Neuronal stem cell (in vitro differentiated cells): ENCODE measurements around the gene HDAC4.
A peak's percentile ranks its signal among the peaks of the same experiment; 100 is the strongest.

Experiments
- DNase-seq: peaks from one replicate; pipeline ENCODE4 v3.0.0-alpha.2; 2013; ENCODE audit warnings: low spot score
- H2AFZ ChIP-seq: one replicate; pipeline ENCODE4 v1.6.1; 2013; ENCODE audit warnings: mild to moderate bottlenecking, low read length, inconsistent platforms
- H2AK5ac ChIP-seq: 2 replicates; pipeline ENCODE4 v1.6.1; 2013; ENCODE audit warnings: low read depth, mild to moderate bottlenecking, inconsistent platforms, low read length, moderate library complexity, mixed read lengths
- H2BK120ac ChIP-seq: 2 replicates; pipeline ENCODE4 v1.6.1; 2013; ENCODE audit warnings: low read depth, mild to moderate bottlenecking, inconsistent platforms, low read length, moderate library complexity, mixed read lengths
- H2BK12ac ChIP-seq: one replicate; pipeline ENCODE4 v1.6.1; 2013; ENCODE audit warnings: low read length, inconsistent platforms
- H2BK15ac ChIP-seq: 2 replicates; pipeline ENCODE4 v1.6.1; 2013; ENCODE audit warnings: mild to moderate bottlenecking, low read length, inconsistent platforms, mixed read lengths
- H2BK5ac ChIP-seq: one replicate; pipeline ENCODE4 v1.6.1; 2013; ENCODE audit warnings: inconsistent platforms, mild to moderate bottlenecking, low read length, moderate library complexity
- H3K14ac ChIP-seq: one replicate; pipeline ENCODE4 v1.6.1; 2013; ENCODE audit warnings: low read length, inconsistent platforms
- H3K18ac ChIP-seq: 2 replicates; pipeline ENCODE4 v1.6.1; 2013; ENCODE audit warnings: low read length, inconsistent platforms
- H3K23ac ChIP-seq: 2 replicates; pipeline ENCODE4 v1.6.1; 2013; ENCODE audit warnings: low read depth, mild to moderate bottlenecking, mixed read lengths, low read length, inconsistent platforms; ENCODE audit not compliant: poor library complexity
- H3K27ac ChIP-seq: replicated peaks from 3 replicates; pipeline ENCODE4 v1.5.1; 2013; ENCODE audit warnings: low read length, inconsistent platforms
- H3K27me3 ChIP-seq, 3 experiments: 2 replicates each; pipeline ENCODE4 v1.6.1; 2013; ENCODE audit warnings: low read length in 3 of 3, mild to moderate bottlenecking in 2 of 3, inconsistent platforms in 1 of 3, low read depth in 1 of 3, mixed read lengths in 1 of 3, moderate library complexity in 1 of 3; ENCODE audit not compliant: control insufficient read depth in 3 of 3, insufficient read depth in 3 of 3
- H3K36me3 ChIP-seq, 2 donors: replicated peaks in 1 of 2; 2 replicates each; pipeline ENCODE4 v1.6.1; 2013; ENCODE audit warnings: low read length in 2 of 2; ENCODE audit not compliant: control insufficient read depth in 2 of 2, insufficient read depth in 2 of 2
- H3K4ac ChIP-seq: 2 replicates; pipeline ENCODE4 v1.6.1; 2013; ENCODE audit warnings: inconsistent platforms, mild to moderate bottlenecking, low read length, moderate library complexity
- H3K4me1 ChIP-seq, 2 donors: 1 replicate in 1 of 2; 2 replicates in 1 of 2; pipeline ENCODE4 v1.6.1; 2013; ENCODE audit warnings: low read length in 2 of 2, low read depth in 1 of 2; ENCODE audit not compliant: control insufficient read depth in 2 of 2, insufficient read depth in 1 of 2
- H3K4me2 ChIP-seq: one replicate; pipeline ENCODE4 v1.6.1; 2013; ENCODE audit warnings: mild to moderate bottlenecking, low read length, inconsistent platforms; ENCODE audit not compliant: insufficient read depth, poor library complexity, severe bottlenecking
- H3K4me3 ChIP-seq, 2 donors: 2 replicates each; pipeline ENCODE4 v1.5.1; 2013; ENCODE audit warnings: low read length in 2 of 2, mild to moderate bottlenecking in 2 of 2, inconsistent platforms in 1 of 2, moderate library complexity in 1 of 2
- H3K79me1 ChIP-seq: one replicate; pipeline ENCODE4 v1.6.1; 2013; ENCODE audit warnings: low read depth, mild to moderate bottlenecking, inconsistent platforms, low read length, moderate library complexity
- H3K9ac ChIP-seq: one replicate; pipeline ENCODE4 v1.6.1; 2013; ENCODE audit warnings: mild to moderate bottlenecking, low read depth, low read length, inconsistent platforms; ENCODE audit not compliant: poor library complexity
- H3K9me3 ChIP-seq, 2 donors: replicated peaks in 1 of 2; 2 replicates each; pipeline versions ENCODE3 to v1.6.1; 2013; ENCODE audit warnings: low read length in 2 of 2, mild to moderate bottlenecking in 2 of 2, inconsistent platforms in 1 of 2, low read depth in 1 of 2, mixed read lengths in 1 of 2, moderate library complexity in 1 of 2; ENCODE audit not compliant: control insufficient read depth in 2 of 2, insufficient read depth in 1 of 2
- H4K8ac ChIP-seq: one replicate; pipeline ENCODE4 v1.6.1; 2013; ENCODE audit warnings: low read depth, mild to moderate bottlenecking, inconsistent platforms, low read length, moderate library complexity
- H4K91ac ChIP-seq: one replicate; pipeline ENCODE4 v1.6.1; 2013; ENCODE audit warnings: low read length, low read depth, mild to moderate bottlenecking, inconsistent platforms; ENCODE audit not compliant: poor library complexity
- WGBS, 2 donors: extraction: QIAGEN DNeasy Blood & Tissue Kit; methylation state at CpG; one replicate each; pipeline ENCODE4 v1.1.7; 2013; ENCODE audit warnings: missing lambda C conversion rate in 2 of 2, mixed read lengths in 1 of 2; ENCODE audit not compliant: insufficient read length in 2 of 2, insufficient replicate concordance in 1 of 2; ENCODE audit errors: extremely low coverage in 2 of 2; 5-methylcytosine and 5-hydroxymethylcytosine counted together

HDAC4 gene

GRCh38 chr2:239391286-239392071 lies 9.3 kb downstream of the HDAC4 start:
- peaks cover 26% of the 10 kb centered on the region for H3K79me1 ChIP-seq
- no peak overlapping the region for H3K4me2 ChIP-seq
- no peak overlapping the region for H4K8ac ChIP-seq
- no CpG with 5 or more reads among the region's 24 CpGs for whole genome bisulfite sequencing, 2 donors
- no peak overlapping the region for H4K91ac ChIP-seq
- H3K4me3 ChIP-seq: no peak overlapping the region
- no peak overlapping the region for H3K9ac ChIP-seq
- no peak overlapping the region for H2BK12ac ChIP-seq
- H3K9me3 ChIP-seq: peaks cover 1 to 11% of the 10 kb centered on the region in 2 donors
- peaks cover 0 to 13% of the 10 kb centered on the region in 2 donors for H3K4me1 ChIP-seq
- H2BK5ac ChIP-seq: no peak overlapping the region
- H3K36me3 ChIP-seq: peaks cover 6 to 18% of the 10 kb centered on the region in 2 donors
- H2AFZ ChIP-seq: no peak overlapping the region
- DNase-seq: no peak
- no peak overlapping the region for H3K14ac ChIP-seq
- peak overlapping the region; percentile 4 for H3K23ac ChIP-seq
- H3K27ac ChIP-seq: no peak overlapping the region
- no peak overlapping the region for H2AK5ac ChIP-seq
- no peak overlapping the region for H2BK120ac ChIP-seq
- H3K4ac ChIP-seq: no peak overlapping the region
- H3K27me3 ChIP-seq: no peaks in the 10 kb centered on the region
- H3K18ac ChIP-seq: peak overlapping the region; percentile 65
- H2BK15ac ChIP-seq: no peak overlapping the region

- H3K4me3 ChIP-seq: no peak overlapping the region
- H2BK12ac ChIP-seq: no peak overlapping the region
- no peak overlapping the region for H4K91ac ChIP-seq
- H2AK5ac ChIP-seq: no peak overlapping the region
- WGBS, 2 donors: no CpG with 5 or more reads among the region's 26 CpGs
- DNase-seq: no peak
- H3K27me3 ChIP-seq: no peaks in the 10 kb centered on the region
- H2AFZ ChIP-seq: no peak overlapping the region
- H3K79me1 ChIP-seq: peaks cover 26% of the 10 kb centered on the region
- H3K18ac ChIP-seq: peak overlapping the region; percentile 65
- H2BK120ac ChIP-seq: no peak overlapping the region
- peaks cover 1 to 11% of the 10 kb centered on the region in 2 donors for H3K9me3 ChIP-seq
- peak overlapping the region; percentile 40 for H3K4ac ChIP-seq
- H3K36me3 ChIP-seq: peaks cover 6 to 18% of the 10 kb centered on the region in 2 donors
- peak overlapping the region; percentile 27 for H3K23ac ChIP-seq
- no peak overlapping the region for H2BK15ac ChIP-seq
- peaks cover 0 to 13% of the 10 kb centered on the region in 2 donors for H3K4me1 ChIP-seq
- H4K8ac ChIP-seq: no peak overlapping the region
- no peak overlapping the region for H3K4me2 ChIP-seq
- H2BK5ac ChIP-seq: no peak overlapping the region
- peak overlapping the region; percentile 39 for H3K9ac ChIP-seq
- no peak overlapping the region for H3K27ac ChIP-seq
- H3K14ac ChIP-seq: no peak overlapping the region
Observed at GRCh38 chr2:239390546-239391285, 10.1 kb downstream of the HDAC4 start.

GRCh38 chr2:239389414-239390329 lies 11.1 kb downstream of the HDAC4 start:
- H3K4me3 ChIP-seq: no peak overlapping the region
- H2AFZ ChIP-seq: no peak overlapping the region
- no peak overlapping the region for H2BK5ac ChIP-seq
- H3K27ac ChIP-seq: no peak overlapping the region
- no peak overlapping the region for H2BK120ac ChIP-seq
- peaks cover 1 to 14% of the 10 kb centered on the region in 2 donors for H3K9me3 ChIP-seq
- no peak overlapping the region for H3K18ac ChIP-seq
- peaks cover 32% of the 10 kb centered on the region for H3K79me1 ChIP-seq
- H3K9ac ChIP-seq: no peak overlapping the region
- H3K36me3 ChIP-seq: peaks cover 6 to 18% of the 10 kb centered on the region in 2 donors
- no peak overlapping the region for H3K4ac ChIP-seq
- DNase-seq: no peak
- H2AK5ac ChIP-seq: no peak overlapping the region
- H4K8ac ChIP-seq: no peak overlapping the region
- H2BK15ac ChIP-seq: no peak overlapping the region
- peaks cover 0 to 13% of the 10 kb centered on the region in 2 donors for H3K4me1 ChIP-seq
- WGBS, 2 donors: no CpG with 5 or more reads among the region's 23 CpGs
- H3K4me2 ChIP-seq: no peak overlapping the region
- H3K14ac ChIP-seq: no peak overlapping the region
- no peak overlapping the region for H4K91ac ChIP-seq
- H3K27me3 ChIP-seq: no peaks in the 10 kb centered on the region
- no peak overlapping the region for H3K23ac ChIP-seq
- no peak overlapping the region for H2BK12ac ChIP-seq
